GM12872 (cell line): ENCODE data around the gene BAZ1B.

ENCODE experiments used
- TF ChIP-seq, protein P1 (sequence below): IDR thresholded peaks from 3 replicates; pipeline ENCODE4 v1.5.1; 2011; ENCODE audit warnings: low read depth, mild to moderate bottlenecking, low read length, moderate library complexity; ENCODE audit not compliant: insufficient read depth

The BAZ1B gene

DNA sequence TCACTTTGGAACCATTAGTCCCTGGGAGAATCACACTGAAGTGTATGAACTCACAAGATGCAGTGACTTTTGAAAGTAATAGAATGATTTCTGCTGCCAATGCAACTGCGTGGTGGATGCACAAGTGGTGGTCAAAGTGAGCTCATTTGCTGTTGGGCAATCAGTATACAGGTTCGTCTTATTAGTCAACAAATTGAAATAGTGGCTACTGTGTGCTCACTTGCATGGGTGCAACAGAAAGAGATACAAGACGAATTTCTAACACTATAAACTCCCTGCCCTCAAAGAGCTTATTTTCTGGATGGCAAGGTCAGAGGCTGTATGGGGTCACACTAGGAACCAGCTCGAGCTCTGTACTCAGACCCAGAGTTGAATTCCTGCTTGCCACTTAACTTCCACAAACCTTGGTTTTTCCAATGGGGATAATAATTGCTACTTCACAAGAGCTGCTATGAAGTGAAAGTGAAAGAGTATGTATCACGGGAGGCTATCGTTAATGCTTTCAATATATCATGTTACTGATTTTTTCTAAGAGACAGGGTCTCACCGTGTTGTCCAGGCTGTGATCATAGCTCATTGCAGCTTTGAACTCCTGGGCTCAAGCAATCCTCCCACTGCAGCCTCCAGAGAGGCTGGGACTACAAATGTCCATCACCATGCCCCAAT lies 43.7 kb upstream of the BAZ1B start:
- TF ChIP-seq, protein P1, sequence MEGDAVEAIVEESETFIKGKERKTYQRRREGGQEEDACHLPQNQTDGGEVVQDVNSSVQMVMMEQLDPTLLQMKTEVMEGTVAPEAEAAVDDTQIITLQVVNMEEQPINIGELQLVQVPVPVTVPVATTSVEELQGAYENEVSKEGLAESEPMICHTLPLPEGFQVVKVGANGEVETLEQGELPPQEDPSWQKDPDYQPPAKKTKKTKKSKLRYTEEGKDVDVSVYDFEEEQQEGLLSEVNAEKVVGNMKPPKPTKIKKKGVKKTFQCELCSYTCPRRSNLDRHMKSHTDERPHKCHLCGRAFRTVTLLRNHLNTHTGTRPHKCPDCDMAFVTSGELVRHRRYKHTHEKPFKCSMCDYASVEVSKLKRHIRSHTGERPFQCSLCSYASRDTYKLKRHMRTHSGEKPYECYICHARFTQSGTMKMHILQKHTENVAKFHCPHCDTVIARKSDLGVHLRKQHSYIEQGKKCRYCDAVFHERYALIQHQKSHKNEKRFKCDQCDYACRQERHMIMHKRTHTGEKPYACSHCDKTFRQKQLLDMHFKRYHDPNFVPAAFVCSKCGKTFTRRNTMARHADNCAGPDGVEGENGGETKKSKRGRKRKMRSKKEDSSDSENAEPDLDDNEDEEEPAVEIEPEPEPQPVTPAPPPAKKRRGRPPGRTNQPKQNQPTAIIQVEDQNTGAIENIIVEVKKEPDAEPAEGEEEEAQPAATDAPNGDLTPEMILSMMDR = no peak

DNA sequence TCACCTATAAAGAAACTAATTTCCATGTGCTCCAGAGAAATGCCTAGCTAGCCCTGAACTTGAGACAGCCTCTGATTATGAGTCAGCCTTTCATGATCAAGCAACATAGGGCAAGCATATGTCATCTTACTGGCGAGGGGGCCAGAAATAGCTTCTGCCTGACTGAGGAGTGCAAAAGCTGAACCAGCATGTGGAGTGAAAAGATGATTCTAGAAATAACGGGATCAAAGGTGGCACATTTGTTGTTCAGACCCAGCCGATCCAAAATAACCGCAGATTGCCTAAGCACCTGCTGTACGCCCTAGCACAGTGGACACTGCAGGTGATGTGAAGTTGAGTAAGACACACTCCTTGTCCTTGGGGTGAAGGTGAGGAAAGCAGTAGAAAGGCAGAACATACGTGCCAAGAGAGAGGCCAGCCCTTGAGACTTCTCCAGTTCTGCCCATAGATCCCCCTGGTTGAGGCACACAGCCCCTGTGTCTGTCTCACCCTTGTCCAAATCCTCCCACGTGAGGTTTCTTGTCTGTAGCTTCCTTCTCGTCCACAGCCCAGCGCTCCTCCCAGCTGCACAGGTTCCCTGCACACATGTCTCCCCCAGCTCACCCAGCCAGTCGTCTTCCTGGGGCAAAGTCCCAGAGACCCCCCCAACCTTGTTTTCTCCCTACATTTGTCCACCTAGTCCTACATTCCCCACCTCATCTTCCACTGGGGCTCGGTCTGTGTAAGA lies 38.2 kb upstream of the BAZ1B start:
- TF ChIP-seq, protein P1 = no peak

DNA sequence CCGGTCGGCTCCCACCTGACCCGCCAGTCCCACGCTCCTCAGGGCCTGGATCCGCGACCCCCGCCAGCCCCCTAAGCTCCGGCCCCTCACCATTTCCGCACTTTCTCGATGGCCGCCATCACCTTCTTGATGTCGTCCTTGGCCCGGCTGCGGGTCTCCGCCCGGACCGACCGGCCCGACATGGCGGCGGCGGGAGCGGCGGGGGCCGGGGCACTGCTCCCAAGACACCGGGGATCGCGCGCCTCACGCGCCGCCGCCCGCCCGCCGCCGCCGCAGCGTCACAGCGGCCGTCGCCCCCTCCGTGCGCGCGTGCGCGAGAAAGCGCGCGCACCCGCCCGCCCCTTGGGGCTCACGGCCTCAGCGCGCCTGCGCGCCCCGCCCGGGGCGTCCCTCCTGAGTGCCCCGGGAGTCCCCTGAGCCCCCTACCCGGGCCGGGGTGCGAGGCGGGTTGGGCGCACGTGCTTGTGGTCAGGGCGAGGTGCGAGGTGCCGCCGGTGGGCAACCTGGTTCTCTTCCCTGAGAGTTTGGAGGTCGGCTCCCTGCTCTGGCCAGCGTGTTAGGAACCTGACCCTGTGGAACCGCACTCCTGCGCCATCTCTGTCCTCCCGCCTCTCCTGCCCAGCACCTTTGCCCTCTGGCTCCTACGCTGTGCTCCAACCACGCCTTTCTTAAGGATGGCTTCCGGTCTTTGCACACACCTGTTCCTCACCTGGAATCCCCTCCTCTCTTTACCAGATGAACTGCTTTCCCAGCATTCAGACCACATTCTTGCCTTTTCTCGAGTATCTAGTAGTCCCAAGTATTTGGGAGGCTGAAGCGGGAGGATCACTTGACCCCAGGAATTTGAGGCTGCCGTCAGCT lies 35.5 kb upstream of the BAZ1B start, which contains the start of gene BCL7B:
Gene BCL7B (minus strand): TSS at position 294 of the 861 bp plus-strand sequence. CDS start 112 bp downstream, at position 182.
- TF ChIP-seq, protein P1 = no peak

DNA sequence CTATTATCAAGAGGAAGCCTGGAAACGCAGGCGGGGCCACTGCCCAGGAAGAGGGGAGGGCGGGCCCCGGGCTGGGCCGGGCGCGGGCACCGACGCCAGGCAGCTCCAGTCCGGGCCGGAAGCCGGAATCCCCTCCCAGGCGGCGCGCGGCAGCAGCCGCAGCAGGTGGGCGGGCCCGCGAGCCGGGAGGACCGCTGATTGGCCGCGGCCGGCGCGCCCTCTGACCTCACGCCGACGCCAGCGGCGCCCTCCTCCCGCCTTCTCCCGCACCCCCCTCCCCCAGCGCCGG lies 35.0 kb upstream of the BAZ1B start:
- TF ChIP-seq, protein P1 = no peak

DNA sequence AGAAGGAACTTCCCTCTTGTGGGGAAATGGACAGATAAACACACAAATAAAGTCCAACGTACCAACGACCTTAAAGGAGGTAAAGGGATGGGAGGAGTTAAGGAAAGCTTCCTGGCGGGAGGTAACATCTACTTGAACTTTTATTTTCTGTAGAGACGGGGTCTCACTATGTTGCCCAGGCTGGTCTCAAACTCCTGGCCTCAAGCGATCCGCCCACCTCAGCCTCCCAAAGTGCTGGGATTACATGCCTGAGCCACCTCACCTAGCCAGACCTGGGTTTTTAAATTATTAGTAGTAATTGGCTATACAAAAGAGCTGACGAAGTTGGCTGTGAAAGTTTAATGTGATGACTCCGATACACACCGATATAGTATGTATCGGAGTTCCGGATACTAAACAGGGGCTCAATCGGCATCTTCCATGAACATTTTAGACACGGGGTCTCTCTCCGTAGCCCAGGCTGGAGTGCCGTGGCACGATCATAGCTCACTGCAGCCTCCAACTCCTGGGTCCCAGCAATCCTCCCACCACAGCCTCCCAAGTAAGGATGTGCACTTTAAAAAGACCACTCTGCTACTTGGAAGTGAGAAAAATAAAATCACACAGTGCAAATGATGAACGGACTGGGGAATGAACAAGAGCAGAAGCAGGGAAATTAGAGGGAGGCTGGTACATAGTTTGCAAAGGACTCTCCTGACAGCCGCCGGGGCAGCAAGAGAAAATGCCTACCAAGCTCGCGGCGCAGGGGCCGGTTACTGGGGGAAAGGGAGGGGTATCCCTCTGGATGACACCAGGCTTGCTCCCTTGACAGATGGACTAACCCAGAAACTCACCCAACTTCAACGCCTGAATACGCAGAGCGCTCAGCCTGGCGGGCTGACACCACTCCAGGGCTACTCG lies 34.4 kb upstream of the BAZ1B start:
- TF ChIP-seq, protein P1 = no peak

DNA sequence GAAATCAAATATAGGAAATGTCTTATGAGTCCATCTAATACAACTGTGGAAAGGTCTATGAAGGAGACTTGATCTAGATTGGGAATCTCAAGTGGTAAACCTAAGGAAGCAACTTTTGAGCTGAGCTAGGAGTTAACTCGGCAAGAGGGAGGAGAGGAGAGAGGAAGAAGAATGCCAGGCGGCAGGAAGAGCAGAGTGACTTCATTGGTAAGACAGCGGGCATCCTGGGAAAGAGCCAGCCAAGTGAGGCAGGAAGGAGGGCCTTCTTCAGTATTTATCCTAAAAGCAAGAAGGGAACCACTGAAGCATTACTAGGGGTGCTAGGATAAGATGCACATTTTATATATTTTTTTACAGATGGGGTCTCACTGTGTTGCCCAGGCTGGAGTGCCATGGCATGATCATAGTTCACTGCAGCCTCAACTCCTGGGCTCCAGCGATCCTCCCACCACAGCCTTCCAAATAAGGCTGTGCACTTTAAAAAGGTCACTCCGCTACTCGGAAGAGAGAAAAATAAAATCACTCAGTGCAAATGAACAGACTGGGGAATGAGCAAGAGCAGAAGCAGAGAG lies 33.4 kb upstream of the BAZ1B start:
- TF ChIP-seq, protein P1 = no peak
